AG08395 (cell line): ENCODE measurements around the gene UBL5.
"Not testable (repeated sequence)": the region's sequence is repeated elsewhere in the genome, so short reads cannot be mapped to it uniquely, and the experiment has no call there.

Experiments
- DNase-seq: peaks from one replicate; pipeline ENCODE4 v3.0.0; 2012; ENCODE audit warnings: mixed read lengths, low spot score

UBL5 gene

DNA sequence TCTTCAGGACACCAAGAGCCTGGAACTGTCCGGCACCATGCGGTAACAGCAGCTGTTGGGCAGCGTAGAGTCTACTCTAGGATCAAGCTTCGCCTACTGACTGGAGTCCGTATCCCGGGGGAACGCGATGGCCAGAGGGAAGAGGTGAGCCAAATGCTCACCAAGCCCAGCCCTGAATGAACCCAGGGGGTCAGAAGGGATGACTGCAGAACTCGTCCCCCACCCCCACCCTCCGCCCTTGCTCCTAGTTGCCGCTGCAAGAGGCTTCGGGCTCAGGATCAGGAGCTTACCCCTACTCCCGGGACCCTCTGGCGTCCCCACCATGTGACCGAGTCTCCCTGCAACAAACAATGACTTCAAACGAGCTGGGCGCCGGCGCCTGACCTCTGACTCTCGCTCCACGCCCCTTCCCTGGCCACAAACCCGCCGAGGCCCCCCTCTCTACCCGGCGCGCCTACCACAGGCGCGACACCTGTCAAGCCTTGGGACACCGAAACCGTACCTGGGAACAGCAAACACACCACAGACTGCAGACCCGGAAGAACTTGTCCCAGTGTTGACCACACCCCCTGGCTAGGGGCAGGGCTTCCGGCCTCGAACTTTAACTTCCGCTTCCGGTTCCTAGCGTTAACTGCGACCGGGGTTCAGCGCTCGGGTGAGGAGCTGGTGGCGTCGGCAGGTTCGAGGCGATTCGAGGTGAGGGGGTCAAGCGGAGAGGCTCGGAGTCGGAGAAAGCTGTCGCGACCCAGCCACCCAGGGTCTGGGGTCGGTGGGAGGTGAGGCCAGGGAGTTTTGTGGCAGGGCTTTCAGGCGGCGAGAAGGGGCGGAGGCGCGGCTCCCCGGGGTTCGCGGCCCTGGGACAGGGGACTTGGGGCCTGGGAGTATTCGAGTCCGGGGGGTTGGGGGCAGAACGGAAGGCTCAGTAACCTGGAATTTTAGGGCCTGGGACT, at the start of gene UBL5:
Gene UBL5 (plus strand): TSS at position 630 of the 950 bp plus-strand sequence. CDS start 420 bp downstream, outside the sequence.
- peak; percentile 95 for DNase-seq

- DNase-seq: no peak
These were observed 45.4 kb upstream of the UBL5 start for GRCh38 chr19:9782338-9782737.

DNA sequence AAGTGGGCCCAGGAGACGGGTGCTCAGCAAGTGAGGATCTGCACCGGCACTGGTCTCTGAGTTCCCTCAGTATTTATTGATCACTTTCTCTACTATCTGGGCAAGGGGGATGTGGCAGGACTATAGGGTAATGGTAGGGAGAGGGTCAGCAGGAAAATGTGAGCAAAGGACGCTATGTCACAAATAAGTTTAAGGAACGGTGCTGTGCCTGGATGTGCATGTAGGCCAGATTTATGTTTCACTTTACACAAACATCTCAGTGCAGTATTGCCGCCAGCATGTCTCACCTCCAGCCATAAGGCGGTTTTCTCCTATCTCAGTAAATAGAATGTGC, 43.6 kb upstream of the UBL5 start:
- not testable (repeated sequence) for DNase-seq

GRCh38 chr19:9785367-9786331, 42.1 kb upstream of the UBL5 start:
- DNase-seq: peak; percentile 97

DNA sequence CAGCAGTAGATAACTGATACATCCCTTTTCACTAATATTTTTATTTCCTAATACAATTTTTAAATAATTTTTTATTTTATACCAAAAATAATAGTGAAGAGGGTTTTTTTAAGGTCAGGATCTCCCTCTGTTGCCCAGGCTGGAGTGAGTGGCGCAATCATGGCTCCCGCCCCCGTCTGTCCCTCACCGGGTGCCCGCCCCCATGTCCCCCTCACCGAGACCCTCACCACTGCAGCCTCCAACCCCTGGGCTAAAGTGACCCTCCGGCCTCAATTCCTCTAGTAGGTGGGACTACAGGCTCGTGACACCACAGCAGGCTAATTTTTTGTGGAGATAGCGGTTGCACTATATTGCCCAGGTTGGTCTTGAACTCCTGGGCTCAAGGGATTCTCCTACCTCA, 41.4 kb upstream of the UBL5 start:
- DNase-seq: no peak

DNA sequence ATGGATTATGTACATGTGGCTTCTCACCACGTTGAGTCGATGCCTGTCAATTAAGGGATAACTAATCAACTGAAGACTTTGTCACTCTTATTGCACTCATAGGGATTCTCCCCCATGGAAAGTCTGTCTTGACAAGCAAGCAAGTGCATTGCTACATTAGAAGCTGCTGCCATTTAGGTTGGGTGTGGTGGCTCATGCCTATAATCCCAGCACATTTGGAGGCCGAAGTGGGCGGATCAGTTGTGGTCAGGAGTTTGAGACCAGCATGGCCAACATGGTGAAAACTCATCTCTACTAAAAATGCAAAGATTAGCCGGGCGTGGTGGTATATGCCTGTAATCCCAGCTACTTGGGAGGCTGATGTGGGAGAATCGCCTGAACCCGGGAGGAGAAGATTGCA, 40.9 kb upstream of the UBL5 start:
- DNase-seq: no peak

DNA sequence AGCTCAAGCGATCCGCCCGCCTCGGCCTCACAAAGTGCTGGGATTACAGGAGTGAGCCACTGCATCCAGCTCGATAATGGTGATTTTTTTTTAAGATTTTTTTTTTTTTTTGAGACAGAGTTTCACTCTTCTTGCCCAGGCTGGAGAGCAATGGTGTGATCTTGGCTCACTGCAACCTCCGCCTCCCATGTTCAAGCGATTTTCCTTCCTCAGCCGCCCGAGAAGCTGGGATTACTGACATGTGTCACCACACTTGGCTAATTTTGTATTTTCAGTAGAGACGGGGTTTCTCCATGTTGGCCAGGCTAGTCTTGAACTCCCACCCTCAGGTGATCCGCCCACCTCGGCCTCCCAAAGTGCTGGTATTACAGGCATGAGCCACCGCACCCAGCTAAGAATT, 39.1 kb upstream of the UBL5 start:
- DNase-seq: not testable (repeated sequence)

DNA sequence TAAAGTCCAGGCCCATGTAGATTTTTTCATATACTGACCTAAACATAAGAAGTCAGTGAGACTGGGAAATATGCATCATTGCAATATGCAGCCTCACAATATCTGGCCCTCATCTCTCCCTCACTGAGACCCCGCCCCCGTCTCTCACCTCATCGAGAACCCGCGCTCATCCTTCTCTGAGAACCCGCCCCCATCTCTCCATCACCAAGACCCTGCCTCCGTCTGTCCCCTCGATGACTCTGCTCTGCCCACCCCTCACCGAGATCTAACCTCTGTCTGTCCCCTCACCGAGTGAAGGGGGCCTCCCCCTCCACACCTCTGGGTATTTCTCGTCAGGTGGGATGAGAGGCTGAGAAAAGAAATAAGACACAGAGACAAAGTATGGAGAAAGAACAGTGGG, 38.7 kb upstream of the UBL5 start:
- no peak for DNase-seq

- not testable (repeated sequence) for DNase-seq
These were observed 38.1 kb upstream of the UBL5 start for GRCh38 chr19:9789579-9789978.

- DNase-seq: not testable (repeated sequence)
These were observed 36.7 kb upstream of the UBL5 start for GRCh38 chr19:9791073-9791367.

DNA sequence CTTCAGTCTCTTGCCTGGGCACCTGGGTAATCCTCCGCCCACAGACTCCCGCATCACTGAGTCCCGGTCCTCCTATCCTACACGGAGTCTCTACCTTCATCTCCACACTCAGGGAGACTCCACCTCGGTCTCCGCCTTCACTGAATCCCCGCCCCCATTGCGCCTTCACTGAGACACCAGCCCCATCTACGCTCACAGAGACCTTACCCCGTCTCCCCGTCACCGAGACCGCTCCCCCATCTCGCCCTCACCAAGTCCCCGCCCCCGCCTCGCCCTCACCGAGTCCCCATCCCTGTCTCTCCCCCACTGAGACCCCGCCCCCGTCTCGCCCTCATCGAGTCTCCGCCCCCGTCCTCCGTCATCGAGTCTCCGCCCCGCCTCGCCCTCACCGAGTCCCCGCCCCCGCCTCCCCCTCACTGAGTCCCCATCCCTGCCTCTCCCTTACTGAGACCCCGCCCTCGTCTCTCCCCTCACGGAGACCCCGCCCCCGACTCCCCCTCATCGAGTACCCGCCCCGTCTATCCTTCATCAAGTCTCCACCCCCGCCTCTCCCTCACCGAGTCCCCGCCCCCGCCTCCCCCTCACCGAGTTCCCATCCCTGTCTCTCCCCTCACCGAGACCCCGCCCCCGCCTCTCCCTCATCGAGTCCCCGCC, 36.0 kb upstream of the UBL5 start:
- peak; percentile 97 for DNase-seq

DNA sequence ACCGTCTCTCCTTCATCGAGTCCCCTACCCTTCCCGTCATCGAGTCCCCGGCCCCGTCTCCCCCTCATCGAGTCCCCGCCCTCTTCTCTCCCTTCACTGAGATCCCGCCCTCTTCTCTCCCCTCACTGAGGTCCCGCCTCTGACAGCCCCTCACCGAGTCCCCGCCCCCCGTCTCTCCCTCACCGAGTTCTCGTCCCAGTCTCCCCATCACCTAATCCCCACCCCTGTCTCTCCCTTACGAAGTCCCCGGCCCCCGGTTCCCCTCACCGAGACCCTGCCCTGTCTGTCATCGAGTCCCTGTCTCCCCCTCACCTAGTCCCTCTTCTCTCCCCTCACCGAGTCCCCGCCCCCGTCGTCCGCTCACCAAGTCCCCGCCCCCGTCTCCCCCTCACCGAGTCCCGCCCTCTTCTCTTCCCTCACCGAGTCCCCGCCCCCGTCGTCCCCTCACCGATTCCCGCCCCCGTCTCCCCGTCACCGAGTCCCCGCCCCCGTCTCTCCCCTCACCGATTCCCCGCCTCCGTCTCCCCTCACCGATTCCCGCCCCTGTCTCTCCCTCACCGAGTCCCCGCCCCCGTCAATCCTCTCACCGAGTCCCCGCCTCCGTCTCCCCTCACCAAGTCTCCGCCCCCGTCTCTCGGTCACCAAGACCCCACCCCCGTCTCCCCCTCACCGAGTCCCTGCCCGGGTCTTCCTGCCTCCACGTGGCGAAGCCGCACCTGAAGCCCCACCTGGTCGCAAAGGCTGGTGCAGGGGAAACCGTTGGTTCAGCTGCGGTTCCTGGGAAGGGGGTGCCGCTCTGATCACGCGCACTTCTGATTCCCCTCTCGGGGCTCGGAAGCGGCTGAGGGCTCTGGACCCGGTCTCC, 35.3 kb upstream of the UBL5 start:
- peak; percentile 93 for DNase-seq

DNA sequence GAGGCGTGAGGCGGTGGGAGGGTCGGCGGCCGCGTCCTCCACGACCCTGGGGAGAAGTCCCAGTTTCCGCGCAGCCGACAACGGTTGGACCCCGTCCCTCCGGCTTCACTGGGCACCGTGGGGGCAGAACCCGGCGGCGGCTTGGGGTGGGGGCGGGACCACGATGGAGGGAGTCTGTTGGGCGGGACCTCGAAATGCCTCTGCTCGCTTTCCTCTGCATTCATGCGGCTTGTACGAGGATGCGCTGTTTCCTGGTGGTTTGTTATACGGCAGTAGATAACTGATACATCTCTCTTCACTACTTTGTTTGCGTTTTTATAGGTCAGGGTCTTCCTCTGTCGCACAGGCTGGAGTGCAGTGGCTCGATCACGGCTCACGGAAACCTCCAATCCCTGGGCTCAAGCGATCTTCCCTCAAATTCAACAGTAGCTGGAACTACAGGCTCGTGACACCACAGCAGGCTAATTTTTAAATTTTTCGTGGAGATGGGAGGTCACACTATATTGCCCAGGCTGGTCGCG, 34.6 kb upstream of the UBL5 start:
- DNase-seq: peak; percentile 20

DNA sequence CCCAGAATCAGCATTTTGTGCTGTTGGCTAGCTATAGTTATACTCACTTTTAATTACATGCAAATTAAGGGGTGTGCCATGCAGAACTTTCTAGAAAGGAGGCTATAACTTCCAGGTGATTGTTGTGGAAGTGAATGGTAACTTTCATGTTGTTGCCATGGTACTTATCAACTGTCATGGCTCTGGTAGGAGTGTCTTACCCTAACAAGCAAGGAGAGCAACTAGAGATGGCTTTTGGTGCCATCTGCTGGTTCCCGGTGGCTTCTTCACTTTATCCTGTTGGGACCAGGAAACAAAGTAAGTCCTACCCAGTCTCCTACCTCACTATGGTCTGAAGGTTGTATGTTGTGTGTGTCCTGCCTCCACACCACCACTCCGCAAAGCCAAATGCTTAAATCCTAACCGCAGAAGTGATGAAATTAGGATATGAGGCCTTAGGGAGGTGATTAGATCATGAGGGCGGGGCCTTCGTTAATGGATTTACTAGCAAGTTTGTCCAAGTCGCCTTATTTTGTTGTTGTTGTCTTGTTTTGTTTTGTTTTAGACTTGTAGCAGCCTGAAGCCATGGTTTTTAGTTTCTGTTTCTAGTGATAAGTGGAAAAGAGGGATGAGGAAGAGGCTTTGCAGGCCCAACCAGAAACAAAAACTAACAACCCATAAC, 31.5 kb upstream of the UBL5 start:
- peak; percentile 78 for DNase-seq

- no peak for DNase-seq
These were observed 29.8 kb upstream of the UBL5 start for GRCh38 chr19:9797871-9798270.

GRCh38 chr19:9799162-9799561, 28.6 kb upstream of the UBL5 start:
- DNase-seq: no peak

DNA sequence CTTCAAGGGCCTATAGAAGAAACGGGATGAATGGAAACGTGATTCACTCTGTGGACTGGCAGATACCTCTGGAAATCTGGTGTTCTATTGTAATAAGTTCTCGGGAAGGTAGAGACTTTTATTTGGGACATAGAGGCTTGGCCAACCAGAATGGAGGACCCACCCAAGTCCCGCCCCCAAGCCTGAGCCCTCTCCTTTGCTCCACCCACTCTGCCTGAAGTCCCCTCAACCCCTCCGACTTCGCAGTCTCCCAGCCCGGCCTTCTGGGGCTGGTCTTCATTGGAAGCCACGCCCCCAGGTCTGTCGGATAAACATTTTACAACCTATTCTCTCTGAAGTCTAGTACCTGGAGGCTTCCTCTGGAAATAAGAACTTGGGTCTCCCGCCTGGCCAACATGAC, 25.7 kb upstream of the UBL5 start:
- DNase-seq: no peak

DNA sequence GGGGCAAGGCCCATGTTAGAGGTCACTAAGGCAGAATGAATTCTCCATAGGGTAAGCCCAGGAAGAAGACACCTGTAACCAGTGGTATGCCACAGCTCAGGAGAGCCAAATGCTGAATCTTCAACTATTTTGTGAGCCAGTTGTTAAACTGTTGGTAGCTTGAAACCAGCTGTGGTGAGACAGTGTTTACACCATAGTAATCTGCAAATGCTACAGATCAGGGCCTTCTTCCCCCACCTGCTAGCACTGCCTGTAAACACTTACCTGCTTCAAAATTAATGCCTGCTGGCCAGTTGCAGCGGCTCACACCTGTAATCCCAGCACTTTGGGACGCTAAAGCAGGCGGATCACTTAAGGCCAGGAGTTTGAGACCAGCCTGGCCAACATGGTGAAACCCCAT, 20.9 kb upstream of the UBL5 start:
- DNase-seq: no peak

DNA sequence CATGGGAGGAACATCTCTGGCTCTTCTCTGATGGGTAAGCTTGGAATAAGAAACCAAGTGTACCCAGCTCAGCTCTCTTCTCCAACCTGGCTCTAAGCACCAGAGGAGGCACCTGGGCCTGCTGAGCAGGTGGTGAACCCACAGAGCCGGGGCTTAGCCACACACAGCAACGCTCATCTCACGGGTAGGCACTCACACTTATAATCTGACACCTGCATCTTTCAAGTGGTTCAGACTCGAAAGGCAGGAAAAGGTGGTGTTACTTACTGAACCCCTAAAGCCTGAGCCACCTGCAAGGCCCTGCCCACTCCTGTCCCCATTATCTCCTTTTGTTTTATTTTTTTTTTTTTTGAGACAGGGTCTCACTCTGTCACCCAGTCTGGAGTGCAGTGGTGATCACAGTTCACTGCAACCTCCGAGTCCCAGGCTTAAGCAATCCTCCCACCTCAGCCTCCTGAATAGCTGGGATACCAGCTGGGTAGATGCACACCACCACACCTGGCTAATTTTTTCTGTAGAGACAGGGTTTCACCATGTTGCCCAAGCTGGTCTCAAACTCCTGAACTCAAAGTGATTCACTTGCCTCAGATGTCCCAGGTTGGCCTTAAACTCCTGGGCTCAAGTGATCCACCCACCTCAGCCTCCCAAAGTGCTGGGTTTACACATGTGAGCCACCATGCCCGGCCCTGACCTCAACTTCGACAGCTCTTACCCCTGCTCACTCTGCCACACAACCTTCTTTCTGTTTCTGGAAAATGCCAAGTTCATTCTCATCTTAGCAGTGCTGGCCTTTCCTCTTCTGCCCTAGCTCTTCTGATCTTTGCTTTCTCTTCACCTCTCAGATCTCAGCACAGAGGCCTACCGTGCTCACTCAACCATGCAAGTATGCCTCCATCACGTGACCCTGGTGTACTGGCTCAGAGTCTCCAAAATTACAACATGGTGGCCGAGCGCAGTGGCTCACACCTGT, 18.6 kb upstream of the UBL5 start:
- no peak for DNase-seq
